A549 (cell line): ENCODE results near the gene TTC1. TPM values are rescaled to one million over a fixed set of nuclear protein-coding genes. Genes with fewer than 3 reads are reported as not detected.

Experiments used
- ATAC-seq, 2 experiments: fragments of 200-7000 bp in 1 of 2; fragments of >200 bp in 1 of 2; cut with Nextera tagmentation in 1 of 2; cut with Tn5 transposase in 1 of 2; 3 replicates each; pipeline versions ENCODE4 v1.8.0 to v1.9.1; 2018 to 2020; ENCODE audit warnings: mild to moderate bottlenecking in 1 of 2, moderate library complexity in 1 of 2
- CTCF ChIA-PET: fragments of 300-600 bp; sonication (Branson Sonifier 250); formaldehyde crosslinking; extraction: SDS; loops from one replicate; lab custom pipeline; 2021; ENCODE audit warnings: antibody characterized with exemption, inconsistent platforms; lab: Yijun Ruan, JAX
- POLR2A ChIA-PET: fragments of 350-600 bp; formaldehyde crosslinking; extraction: SDS; loops from one replicate; lab custom pipeline; 2021; ENCODE audit warnings: antibody characterized with exemption, inconsistent platforms; lab: Yijun Ruan, JAX
- DNase-seq, 2 experiments: peaks; one replicate each; pipeline versions ENCODE4 v3.0.0 to v3.0.0-alpha.2; 2011 to 2016; ENCODE audit warnings: low read depth in 1 of 2, low spot score in 1 of 2
- FAIRE-seq: peaks from 2 replicates; lab custom pipeline; 2011; peaks lifted over from hg19 to GRCh38; lab: Jason Lieb, UNC
- H3K27ac ChIP-seq, 2 experiments: fragments of >200 bp; sonication (Bioruptor Twin); formaldehyde crosslinking; 3 replicates each; pipeline ENCODE4 v1.5.1; 2016 to 2017
- H3K4me1 ChIP-seq: fragments of >200 bp; sonication (Bioruptor Twin); formaldehyde crosslinking; 3 replicates; pipeline ENCODE4 v1.6.1; 2016
- H3K4me2 ChIP-seq: fragments of >200 bp; sonication (Bioruptor Twin); formaldehyde crosslinking; 3 replicates; pipeline ENCODE4 v1.6.1; 2016
- H3K4me3 ChIP-seq: fragments of >200 bp; sonication (Bioruptor Twin); formaldehyde crosslinking; 3 replicates; pipeline ENCODE4 v1.5.1; 2016
- H3K9me3 ChIP-seq: fragments of >200 bp; sonication (Bioruptor Twin); formaldehyde crosslinking; 3 replicates; pipeline ENCODE4 v1.6.1; 2016
- CBX2 ChIP-seq: fragments of 200-600 bp; sonication (generic); IDR thresholded peaks from 2 replicates; pipeline ENCODE4 v1.6.1; 2016; ENCODE audit warnings: low read depth, mild to moderate bottlenecking, borderline replicate concordance
- CHD2 ChIP-seq: fragments of 150-350 bp; IDR thresholded peaks from 2 replicates; pipeline ENCODE4 v1.6.1; 2014; ENCODE audit warnings: low read length; ENCODE audit not compliant: partially characterized antibody
- FOSL2 ChIP-seq, 2 experiments: fragments of 450-650 bp in 1 of 2; fragments of >200 bp in 1 of 2; sonication (Bioruptor Twin) in 1 of 2; formaldehyde crosslinking; IDR thresholded peaks; 2 replicates each; pipeline versions ENCODE4 v1.5.0 to v1.6.1; 2016 to 2020; ENCODE audit warnings: mild to moderate bottlenecking in 1 of 2, moderate library complexity in 1 of 2
- GATA3 ChIP-seq: IDR thresholded peaks from 2 replicates; pipeline ENCODE4 v1.6.1; 2012; ENCODE audit warnings: borderline replicate concordance
- HDAC2 ChIP-seq: fragments of 200-600 bp; sonication (generic); IDR thresholded peaks from 2 replicates; pipeline ENCODE4 v1.6.1; 2016
- HOXA7 ChIP-seq: fragments of 250-450 bp; sonication (Bioruptor Pico); IDR thresholded peaks from 2 replicates; pipeline ENCODE4 v1.5.0; 2020; ENCODE audit warnings: mild to moderate bottlenecking, moderate library complexity
- NPAS2 ChIP-seq: fragments of 250-450 bp; sonication (Bioruptor Pico); IDR thresholded peaks from 2 replicates; pipeline ENCODE4 v1.8.0; 2022; ENCODE audit warnings: mild to moderate bottlenecking, moderate library complexity, borderline replicate concordance
- PHF8 ChIP-seq: fragments of 200-600 bp; sonication (generic); IDR thresholded peaks from 2 replicates; pipeline ENCODE4 v1.6.1; 2016; ENCODE audit warnings: low read depth, mild to moderate bottlenecking, antibody characterized with exemption, moderate library complexity, borderline replicate concordance
- POLR2A ChIP-seq: IDR thresholded peaks from 2 replicates; pipeline ENCODE4 v1.6.1; 2012; ENCODE audit warnings: mild to moderate bottlenecking, low read length
- POLR2AphosphoS2 ChIP-seq: conservative IDR thresholded peaks from 2 replicates; pipeline ENCODE4 v1.6.1; 2012; ENCODE audit warnings: low read length, improper control_type of control experiment, inconsistent platforms
- RCOR1 ChIP-seq: fragments of 150-350 bp; IDR thresholded peaks from 2 replicates; pipeline ENCODE4 v1.6.1; 2014; ENCODE audit warnings: antibody characterized with exemption, low read length, low read depth
- USF2 ChIP-seq: fragments of 450-650 bp; IDR thresholded peaks from 2 replicates; pipeline ENCODE4 v1.6.1; 2014; ENCODE audit warnings: antibody characterized with exemption
- ZNF302 ChIP-seq: fragments of 250-450 bp; sonication (Bioruptor Pico); IDR thresholded peaks from 2 replicates; pipeline ENCODE4 v1.9.0; 2021; ENCODE audit warnings: inconsistent platforms, mild to moderate bottlenecking, moderate library complexity
- ZSCAN20 ChIP-seq: fragments of 250-450 bp; sonication (Bioruptor Pico); IDR thresholded peaks from 2 replicates; pipeline ENCODE4 v1.8.0; 2022; ENCODE audit warnings: mild to moderate bottlenecking, moderate library complexity
- WGBS: methylation state at CpG from one replicate; pipeline ENCODE4 v1.1.6; 2017; ENCODE audit errors: missing lambda C conversion rate; 5-methylcytosine and 5-hydroxymethylcytosine counted together
- polyA plus RNA-seq, 4 experiments: library from polyadenylated mRNA; depleted of rRNA in 3 of 4; stranded (reverse); fragments of >200 nt; fragmentation: RNase III in 1 of 4; extraction: RNeasy Plus Mini Kit Qiagen cat#74134 plus additional on column Dnase treatment in 1 of 4; gene quantifications; 2 replicates in 3 of 4; 3 replicates in 1 of 4; pipeline ENCODE4 v1.2.3, GENCODE V29; 2011 to 2017
- TF ChIP-seq, protein P1 (sequence below): fragments of >200 bp; sonication (Bioruptor Twin); formaldehyde crosslinking; IDR thresholded peaks from 2 replicates; pipeline ENCODE4 v1.6.1; 2016

The TTC1 gene
- polyA plus RNA-seq, 2 of the 4 experiments (the other 2 are of a cell fraction): 64.9 to 79.7 TPM

DNA sequence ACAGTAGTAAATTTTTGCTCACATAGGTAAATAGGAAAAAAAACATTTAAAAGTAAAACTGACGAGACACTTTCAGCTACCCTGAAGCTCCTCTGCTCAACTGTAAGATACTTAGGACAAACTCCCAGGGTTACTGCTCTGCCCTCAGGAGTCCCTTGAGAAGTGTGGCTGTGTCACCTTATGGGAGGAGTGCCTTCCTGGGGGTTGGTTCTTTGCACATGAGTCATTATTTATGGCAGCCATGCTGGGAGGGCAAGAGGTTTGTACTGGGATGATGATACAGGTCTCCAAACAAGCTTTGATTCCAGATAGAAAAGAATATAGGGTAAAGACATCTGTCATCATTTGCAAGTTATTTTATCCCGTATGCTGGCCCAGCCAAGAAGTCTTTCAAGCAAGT, 45.9 kb downstream of the TTC1 start:
- Histone ChIP-seq H3K4me2 (peak overlapping the region; percentile 50), H3K9me3 (no peaks in the 10 kb centered on the region), H3K27ac (0 out of 6 replicates have a peak overlapping the region, but pooled peaks of 1 of the 2 experiments have one; percentile 6), H3K4me1 (peaks cover 19% of the 10 kb centered on the region), H3K4me3 (no peak overlapping the region)
- 65% methylated on average over 2 of the region's 2 CpGs for WGBS
- FAIRE-seq: no peak
- ChIA-PET CTCF (interaction anchor here (1.4 to 2.5 kb wide), 3 partner anchors 10 to 336 kb away, joined by 5 to 15 read pairs (median 8); no protein-coding TSS in a partner anchor), POLR2A (no interaction called here)
- ATAC-seq: peak; percentile 90 to 92
- peak; percentile 42 to 58 for DNase-seq
- TF ChIP-seq NPAS2 (CRISPR knock-in tag) (no peak), FOSL2 (IDR thresholded peaks at IDR 0.05) (no peak), FOSL2 (CRISPR knock-in tag; IDR thresholded peaks at IDR 0.05) (peak; percentile 48), GATA3 (no peak)

DNA sequence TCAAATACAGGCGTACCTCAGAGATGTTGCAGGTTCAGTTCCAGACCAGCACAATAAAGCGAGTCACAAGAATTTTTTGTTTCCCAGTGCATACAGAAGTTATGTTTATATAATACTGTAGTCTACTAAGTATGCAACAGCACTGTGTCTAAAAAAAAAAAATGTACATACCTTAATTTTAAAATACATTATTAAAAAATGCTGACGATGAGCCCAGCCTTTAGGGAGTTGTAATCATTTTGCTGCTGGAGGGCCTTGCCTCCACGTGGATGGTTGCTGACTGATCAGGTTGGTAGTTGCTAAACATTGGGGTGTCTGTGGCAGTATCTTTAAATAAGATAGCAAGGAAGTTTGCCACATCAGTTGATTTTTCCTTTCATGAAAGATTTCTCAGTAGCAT, 48.3 kb downstream of the TTC1 start:
- DNase-seq (no peak), FAIRE-seq (no peak), ATAC-seq (no peak)
- Histone ChIP-seq H3K9me3 (no peaks in the 10 kb centered on the region), H3K4me1 (peaks cover 19% of the 10 kb centered on the region), H3K27ac (no peak overlapping the region), H3K4me2 (no peak overlapping the region), H3K4me3 (no peak overlapping the region)
- POLR2A ChIA-PET: no interaction called here
- TF ChIP-seq HOXA7 (CRISPR knock-in tag) (no peak), ZSCAN20 (CRISPR knock-in tag) (no peak), USF2 (no peak), CHD2 (no peak)
- TF ChIP-seq, protein P1, sequence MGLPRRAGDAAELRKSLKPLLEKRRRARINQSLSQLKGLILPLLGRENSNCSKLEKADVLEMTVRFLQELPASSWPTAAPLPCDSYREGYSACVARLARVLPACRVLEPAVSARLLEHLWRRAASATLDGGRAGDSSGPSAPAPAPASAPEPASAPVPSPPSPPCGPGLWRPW: no peak
- 89% methylated on average over 4 of the region's 4 CpGs for WGBS
- CTCF ChIA-PET: interaction anchor here (1.0 to 1.4 kb wide), 2 partner anchors 24 kb away, joined by 3 read pairs; no protein-coding TSS in a partner anchor

GRCh38 chr5:160060001-160060400, 51.1 kb downstream of the TTC1 start:
- ATAC-seq (no peak), FAIRE-seq (no peak), DNase-seq (no peak)
- no peak for TF ChIP-seq ZSCAN20 (CRISPR knock-in tag)
- peaks cover 4% of the 10 kb centered on the region; the same call in 2 of the 3 replicates for H3K4me1 ChIP-seq
- WGBS: 95% methylated on average over 4 of the region's 4 CpGs
- no peaks in the 10 kb centered on the region for H3K9me3 ChIP-seq
- H3K4me2 ChIP-seq: no peak overlapping the region
- no peak overlapping the region for H3K4me3 ChIP-seq
- ChIA-PET POLR2A (no interaction called here), CTCF (interaction anchor here (0.6 to 1.3 kb wide), 3 partner anchors 107 to 444 kb away, joined by 3 to 4 read pairs (median 3); no protein-coding TSS in a partner anchor)
- H3K27ac ChIP-seq: no peak overlapping the region

DNA sequence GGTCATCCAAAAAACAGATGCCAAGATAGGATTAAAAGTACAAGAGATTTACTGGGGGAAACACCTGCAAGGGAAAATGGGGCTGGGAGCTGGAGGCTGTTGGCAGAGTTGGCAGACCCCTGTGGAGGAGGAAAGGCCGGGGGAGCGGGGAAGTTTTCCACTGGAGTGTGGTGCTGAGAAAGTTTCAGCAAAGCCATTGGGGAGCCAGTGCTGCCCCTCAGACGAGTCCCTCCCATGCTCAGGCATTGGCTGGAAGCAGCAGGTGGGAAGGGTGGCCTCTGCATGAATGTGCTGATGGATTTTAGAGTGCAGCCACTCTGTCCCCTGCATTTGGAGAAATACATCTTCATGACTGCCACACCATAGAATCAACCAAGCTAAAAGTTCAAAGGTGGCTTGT, 52.8 kb downstream of the TTC1 start:
- CTCF ChIA-PET: interaction anchor here (0.9 to 1.3 kb wide), 4 partner anchors 17 to 283 kb away, joined by 3 to 4 read pairs (median 3); no protein-coding TSS in a partner anchor
- no peak overlapping the region for H3K4me2 ChIP-seq
- TF ChIP-seq RCOR1: no peak
- no peak for TF ChIP-seq ZSCAN20 (CRISPR knock-in tag)
- no peak for TF ChIP-seq ZNF302 (CRISPR knock-in tag)
- TF ChIP-seq CBX2: no peak
- no peak for TF ChIP-seq PHF8
- TF ChIP-seq POLR2A: no peak
- DNase-seq (no peak), ATAC-seq (no peak), FAIRE-seq (no peak)
- no peaks in the 10 kb centered on the region for H3K4me1 ChIP-seq
- WGBS: 89% methylated on average over 3 of the region's 3 CpGs
- POLR2A ChIA-PET: no interaction called here
- no peaks in the 10 kb centered on the region for H3K9me3 ChIP-seq
- H3K4me3 ChIP-seq: no peak overlapping the region
- no peak overlapping the region for H3K27ac ChIP-seq

DNA sequence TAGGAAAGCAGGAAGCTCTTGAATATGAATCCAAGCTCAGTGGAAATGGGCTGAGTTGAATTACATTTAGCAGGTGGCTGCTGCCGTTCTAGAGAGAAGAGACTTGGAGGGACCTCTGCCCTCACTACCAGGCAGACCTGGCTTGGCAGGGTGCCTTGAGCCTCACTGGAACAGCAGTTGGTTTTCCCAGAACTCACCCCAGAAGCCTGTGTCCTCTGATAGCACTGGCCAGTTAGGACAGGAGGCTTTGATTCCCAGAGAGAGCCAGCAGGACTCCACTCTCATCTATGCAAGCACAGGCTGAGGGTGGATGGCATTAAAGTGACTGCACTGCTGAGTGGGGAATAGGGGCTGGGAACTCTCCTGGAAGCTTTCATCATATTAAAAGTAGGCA, 55.5 kb downstream of the TTC1 start:
- TF ChIP-seq POLR2AphosphoS2 (no peak), HDAC2 (no peak)
- no peak overlapping the region for H3K4me2 ChIP-seq
- H3K9me3 ChIP-seq: no peaks in the 10 kb centered on the region
- DNase-seq: no peak
- ChIA-PET CTCF (interaction anchor here (1.3 to 3.4 kb wide), 4 partner anchors 10 to 43 kb away, joined by 4 to 11 read pairs (median 7); no protein-coding TSS in a partner anchor), POLR2A (no interaction called here)
- no peak for ATAC-seq
- H3K4me3 ChIP-seq: no peak overlapping the region
- FAIRE-seq: no peak
- WGBS: 100% methylated on average over 1 of the region's 1 CpG
- H3K27ac ChIP-seq: no peak overlapping the region
- H3K4me1 ChIP-seq: no peaks in the 10 kb centered on the region
